Endometrium (tissue), 2 donors: ENCODE results near the gene RAD51B.

Experiments used
- FAIRE-seq: peaks from 2 replicates; lab custom pipeline; 2012; peaks lifted over from hg19 to GRCh38; lab: Jason Lieb, UNC
- donor health status: control.
- donor health status: control.

RAD51B gene

DNA sequence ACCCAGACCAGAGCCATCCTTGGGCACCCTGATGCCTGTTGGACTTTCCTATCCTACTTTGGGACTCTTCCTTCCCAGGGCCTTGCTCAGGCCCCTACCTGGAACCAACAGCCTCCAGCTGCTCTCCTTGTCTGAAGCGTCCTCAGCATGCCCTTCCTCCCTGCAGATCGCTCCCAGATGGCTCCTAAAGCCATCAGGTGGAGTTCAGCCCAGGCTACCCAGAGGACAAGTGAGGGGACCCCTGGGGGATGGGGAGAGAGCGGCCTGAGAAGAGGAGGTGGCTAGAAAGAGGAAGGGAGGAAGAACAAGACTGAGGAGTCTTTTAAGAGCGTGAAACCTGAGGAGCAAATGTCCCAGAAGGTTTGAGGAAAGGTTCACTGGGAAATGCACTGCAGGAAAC is 736.7 kb downstream of the RAD51B start:
- no peak for FAIRE-seq

- FAIRE-seq: no peak
Observed at GRCh38 chr14:68557648-68558047, 738.1 kb downstream of the RAD51B start.

DNA sequence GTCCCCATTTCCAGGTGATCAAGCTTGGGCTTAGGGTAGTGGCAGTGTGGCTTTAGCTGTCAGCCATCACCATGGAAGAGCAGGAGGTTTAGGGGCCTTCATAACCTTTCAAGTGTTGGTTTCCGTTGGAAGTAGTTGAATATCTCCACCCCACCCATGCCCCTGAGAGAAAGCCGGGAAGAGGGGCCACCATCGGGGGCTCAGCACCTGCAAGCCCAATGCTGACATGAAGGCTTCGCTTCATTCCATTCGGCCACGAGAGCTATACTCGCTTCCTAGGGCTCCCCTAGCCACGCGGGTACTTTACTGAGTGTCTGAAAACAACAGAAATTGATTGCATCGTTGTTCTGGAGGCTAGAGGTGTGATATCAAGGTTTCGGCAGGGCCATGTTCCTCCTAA is 738.5 kb downstream of the RAD51B start:
- no peak for FAIRE-seq

- no peak for FAIRE-seq
Observed at GRCh38 chr14:68559949-68560348, 740.4 kb downstream of the RAD51B start.

DNA sequence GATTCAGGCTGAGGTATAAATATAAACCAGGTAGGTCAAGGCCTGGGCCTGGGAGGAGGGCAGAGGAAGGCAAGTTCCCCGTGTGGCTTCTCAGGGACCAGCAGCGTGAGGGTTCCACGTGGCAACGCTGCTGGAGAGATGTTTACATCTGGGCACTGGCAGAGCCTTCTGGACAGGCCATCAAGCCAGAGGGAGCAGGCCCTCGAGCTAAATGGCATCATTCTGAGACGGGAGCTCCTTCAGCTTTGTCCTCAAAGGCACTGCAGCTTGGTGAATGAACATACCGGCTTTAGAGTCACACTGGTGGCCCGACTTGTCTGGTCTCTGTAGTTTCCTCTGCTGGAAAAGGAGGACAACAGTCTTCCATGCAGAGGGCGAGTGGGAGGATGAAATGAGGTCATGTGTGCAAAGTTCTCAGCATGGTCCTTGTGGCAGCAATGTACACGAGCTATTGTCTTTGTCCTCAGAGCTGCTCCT is 742.0 kb downstream of the RAD51B start:
- FAIRE-seq: no peak

DNA sequence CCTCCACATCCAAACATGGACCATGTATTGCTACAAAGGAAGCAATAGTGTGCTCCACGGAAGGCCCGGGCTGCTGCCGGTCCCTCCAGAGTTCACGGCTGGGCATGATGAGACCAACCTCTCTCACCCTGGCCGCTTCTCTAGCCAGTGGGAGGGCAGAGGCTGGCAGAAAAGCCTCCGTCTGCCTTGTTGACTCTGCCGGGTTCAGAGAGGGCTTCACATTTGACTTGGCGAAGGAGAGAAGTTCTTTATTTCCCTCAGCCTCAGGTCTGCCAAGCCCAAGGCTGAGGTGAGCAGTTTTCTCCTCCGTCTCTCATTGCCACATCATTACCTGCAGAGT is 743.3 kb downstream of the RAD51B start:
- FAIRE-seq: no peak

DNA sequence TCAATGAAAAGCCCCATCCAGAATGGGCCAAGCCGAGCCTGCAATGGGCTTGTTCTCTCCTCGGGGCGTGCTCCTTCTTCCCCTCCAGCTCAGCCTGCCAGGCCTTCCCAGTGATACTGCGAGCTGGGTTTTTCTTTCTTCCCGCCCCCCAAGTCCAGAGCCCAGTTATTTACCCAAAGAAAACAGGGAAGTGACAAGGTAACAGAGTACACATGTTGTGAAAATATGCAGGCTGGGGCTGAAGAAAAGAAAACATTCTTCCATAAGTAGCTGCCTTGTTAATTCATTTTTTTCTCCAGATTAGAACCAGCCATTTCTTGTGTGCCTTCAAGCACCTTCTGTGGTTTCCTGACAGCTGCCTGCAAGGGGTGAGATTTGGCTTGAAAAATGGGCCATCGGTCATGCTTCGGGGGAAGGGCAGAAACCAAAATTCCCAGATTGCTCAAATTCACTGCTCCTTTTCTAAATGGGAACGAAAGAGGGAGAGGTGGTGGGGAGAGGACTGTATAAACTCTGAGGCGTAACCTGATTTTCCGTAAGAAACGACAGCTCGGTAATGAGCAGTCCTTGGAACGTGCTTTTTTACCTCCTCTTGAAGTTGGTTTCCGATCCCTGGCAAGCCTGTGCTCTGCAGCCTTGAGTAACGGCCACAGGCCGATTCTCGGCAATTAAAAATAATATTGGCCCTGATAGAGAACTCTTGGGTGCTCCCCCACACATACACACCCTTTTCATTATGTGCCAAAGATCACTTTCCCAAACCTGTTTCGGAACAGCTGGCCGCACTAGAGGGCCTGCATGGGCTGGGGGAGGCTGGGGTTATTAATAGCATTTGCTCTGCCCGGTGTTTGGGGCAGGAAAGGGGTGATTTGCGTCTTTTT is 743.9 kb downstream of the RAD51B start:
- FAIRE-seq: no peak

DNA sequence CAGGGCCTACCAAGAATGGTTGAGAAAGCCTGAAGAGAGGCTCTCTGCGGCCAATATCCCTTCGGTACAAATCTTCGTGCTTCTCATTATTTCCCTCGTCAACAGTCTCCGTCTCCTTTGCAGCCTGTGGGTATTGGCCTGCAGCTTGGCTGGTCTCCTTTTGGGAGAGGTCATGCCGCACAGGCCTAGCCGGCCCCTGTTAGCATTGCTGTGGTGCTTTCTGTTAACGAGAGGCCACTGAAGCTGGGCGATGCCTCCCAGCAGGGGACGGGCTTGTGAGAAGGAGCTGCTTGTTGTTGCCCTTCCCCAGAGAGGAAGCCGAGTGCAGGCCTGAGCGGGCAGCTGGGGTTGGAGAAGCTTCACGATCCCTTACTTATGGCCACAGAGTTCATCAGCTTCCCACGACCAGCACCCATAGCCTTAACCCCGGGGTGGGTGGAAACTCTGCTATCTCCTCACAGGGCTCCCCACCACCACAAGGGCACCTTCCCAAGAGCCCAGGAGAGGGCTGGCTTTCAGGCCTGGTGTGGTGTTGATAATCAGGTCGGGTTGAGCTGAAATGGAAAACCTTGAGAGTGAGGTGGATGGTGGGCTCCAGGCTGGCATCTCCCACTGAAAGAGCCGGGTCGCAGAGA is 744.7 kb downstream of the RAD51B start:
- FAIRE-seq: no peak

GRCh38 chr14:68564826-68565759 is 745.5 kb downstream of the RAD51B start:
- peak; percentile 64 for FAIRE-seq

GRCh38 chr14:68566075-68566474 is 746.5 kb downstream of the RAD51B start:
- FAIRE-seq: no peak

GRCh38 chr14:68568907-68569897 is 749.6 kb downstream of the RAD51B start:
- no peak for FAIRE-seq

DNA sequence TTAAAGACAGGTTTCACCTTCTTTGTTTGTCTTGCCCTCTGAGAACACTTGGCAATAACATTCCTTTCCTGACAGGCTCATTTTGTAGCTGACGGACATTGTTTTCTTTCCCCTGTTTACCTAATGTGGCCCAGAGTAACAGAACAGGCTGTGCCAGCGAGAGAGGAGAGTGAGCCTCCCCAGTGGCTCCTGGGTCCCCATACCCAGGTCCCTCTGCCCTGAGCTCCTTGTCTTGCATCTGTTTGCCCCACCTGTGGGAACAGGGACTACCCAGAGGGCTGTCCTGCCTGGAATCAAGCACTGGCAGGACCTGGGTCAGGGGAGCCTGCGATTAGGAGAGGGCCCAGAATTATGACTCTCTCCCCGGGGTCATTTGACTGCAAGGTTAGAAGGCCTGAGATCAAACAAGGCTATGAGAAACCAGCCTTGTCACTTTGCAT is 750.4 kb downstream of the RAD51B start:
- FAIRE-seq: no peak

GRCh38 chr14:68571114-68571591 is 751.6 kb downstream of the RAD51B start:
- FAIRE-seq: no peak

DNA sequence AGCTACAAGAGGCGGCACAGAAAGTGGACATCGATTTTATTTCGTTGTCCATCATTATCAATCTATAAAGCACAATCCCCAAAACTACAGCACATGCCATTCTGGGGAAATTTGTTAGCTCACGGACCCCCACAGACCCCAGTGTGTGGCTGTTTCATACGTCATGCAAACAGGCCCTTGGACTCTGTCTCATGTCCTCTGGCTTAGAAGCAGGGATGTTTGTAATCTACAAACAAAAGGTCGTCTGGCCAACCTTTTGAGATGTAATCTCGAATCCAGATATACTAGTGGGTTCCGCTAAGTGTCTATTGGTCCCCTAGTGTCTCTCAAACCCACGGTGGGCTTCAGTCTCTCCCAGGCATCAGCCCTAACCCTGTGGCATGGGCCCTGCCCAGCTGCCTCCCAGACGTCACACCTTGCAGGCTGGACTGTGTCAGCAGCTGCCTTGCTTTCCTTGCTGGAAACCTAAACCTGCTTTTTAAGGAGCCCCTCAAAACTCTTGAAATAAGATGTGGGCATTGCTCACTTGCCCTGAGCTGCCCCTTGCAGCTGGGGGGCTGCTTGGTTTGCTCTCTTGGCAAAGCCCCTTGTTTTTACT is 752.4 kb downstream of the RAD51B start:
- FAIRE-seq: no peak

- no peak for FAIRE-seq
Observed at GRCh38 chr14:68573126-68573525, 753.5 kb downstream of the RAD51B start.

DNA sequence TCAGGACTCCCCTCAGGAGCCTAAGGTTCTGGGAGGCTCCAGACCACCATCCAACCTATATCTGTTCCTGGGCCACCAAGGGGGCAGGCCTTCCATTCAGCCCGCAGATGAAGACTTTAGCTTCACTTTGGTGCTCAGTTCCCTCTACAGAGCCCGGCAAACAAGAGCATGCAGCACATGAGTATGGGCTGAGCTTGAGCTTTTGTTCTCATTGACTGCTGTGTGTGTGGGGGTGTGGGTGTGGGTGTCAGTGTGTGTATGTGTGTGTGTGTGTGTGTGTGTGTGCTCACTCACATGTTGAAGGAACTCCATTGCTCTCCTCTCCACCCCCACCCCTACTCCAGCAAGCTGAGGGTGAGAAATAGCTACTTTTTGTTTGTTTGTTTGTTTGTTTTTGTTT is 754.1 kb downstream of the RAD51B start:
- no peak for FAIRE-seq

- FAIRE-seq: no peak
Observed at GRCh38 chr14:68574461-68574860, 754.9 kb downstream of the RAD51B start.

DNA sequence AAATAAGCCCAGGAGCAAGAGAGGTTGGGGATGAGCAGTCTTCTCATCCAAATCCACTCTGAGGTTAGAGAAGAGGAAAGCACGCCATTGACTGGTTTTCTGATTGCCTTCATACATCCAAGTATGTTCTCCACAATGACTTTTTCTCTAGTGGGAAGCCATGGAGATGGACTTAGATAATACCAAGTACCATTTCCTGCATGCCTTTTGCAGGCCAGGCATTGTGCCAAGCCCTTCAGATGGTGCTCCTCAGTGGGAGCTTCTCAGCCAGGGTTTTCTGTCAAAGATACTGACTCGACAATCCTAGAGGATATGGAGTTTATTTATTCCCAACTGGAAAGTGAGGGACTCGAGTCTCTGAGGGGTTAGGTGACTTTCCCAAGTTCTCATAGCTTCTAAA is 755.3 kb downstream of the RAD51B start:
- no peak for FAIRE-seq

GRCh38 chr14:68575426-68575825 is 755.8 kb downstream of the RAD51B start:
- no peak for FAIRE-seq

- FAIRE-seq: no peak
Observed at GRCh38 chr14:68576031-68576430, 756.5 kb downstream of the RAD51B start.
